Urothelium cell line (cell line): Measurements from ENCODE around the gene ESRP2.
A peak's percentile ranks its signal among the peaks of the same experiment; 100 is the strongest.

Source experiments
- DNase-seq: peaks from one replicate; pipeline ENCODE4 v3.0.0; 2011; ENCODE audit warnings: low spot score, mixed read lengths
- FAIRE-seq: peaks from 2 replicates; lab custom pipeline; 2011; peaks lifted over from hg19 to GRCh38; lab: Jason Lieb, UNC

ESRP2 gene

DNA sequence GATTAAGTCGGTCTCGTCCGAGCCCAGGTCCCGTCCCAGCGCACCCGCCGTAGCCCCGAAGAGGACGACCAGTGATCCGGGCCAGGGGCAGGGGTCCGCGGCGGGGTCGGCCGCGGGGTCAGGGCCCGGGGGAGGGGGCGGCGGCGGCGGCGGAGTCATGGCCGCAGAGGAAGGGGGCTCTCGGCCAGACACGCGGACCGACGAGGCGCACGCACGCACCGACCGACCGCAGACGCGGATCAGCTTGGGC, at the start of gene ESRP2:
ESRP2 (minus strand) TSS at position 241 of the 250 bp plus-strand sequence; CDS start at position 159, 82 bp downstream.
- DNase-seq (no peak), FAIRE-seq (no peak)

DNA sequence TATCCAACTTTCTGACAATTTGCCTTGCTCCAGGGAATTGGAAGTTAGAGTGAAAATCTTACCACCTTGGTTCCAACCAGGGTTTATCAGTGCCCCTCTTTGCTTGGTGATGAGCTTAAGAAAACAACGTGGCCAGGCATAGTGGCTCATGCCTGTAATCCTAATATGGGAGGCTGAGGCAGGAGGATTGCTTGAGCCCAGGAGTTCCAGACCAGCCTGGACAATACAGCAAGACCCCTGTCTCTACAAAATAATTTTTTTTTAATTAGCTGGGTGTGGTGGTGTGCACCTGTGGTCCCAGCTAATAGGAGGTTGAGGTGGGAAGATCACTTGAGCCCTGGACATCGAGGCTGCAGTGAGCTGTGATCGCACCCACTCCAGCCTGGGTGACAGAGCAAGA, 49.8 kb upstream of the ESRP2 start:
- no peak for FAIRE-seq
- DNase-seq = no peak

DNA sequence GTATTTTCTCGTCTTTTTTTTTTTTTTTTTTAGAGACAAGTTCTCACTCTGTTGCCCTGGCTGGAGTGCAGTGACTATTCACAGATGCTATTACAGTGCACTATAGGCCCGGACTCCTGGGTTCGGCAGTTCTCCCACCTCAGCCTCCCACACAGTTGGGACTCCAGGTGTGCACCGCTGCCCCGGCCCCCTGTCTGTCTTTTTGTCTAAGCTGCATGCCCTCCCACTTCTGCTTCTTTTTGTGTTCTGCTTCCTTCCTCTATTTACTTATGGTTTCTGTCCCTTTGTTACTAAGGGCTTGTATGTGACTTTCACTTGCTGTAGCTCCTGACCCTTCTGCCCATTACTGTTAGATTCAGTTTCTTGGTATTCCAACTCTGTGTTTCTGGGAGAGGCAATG, 48.9 kb upstream of the ESRP2 start:
- no peak for DNase-seq
- no peak for FAIRE-seq

DNA sequence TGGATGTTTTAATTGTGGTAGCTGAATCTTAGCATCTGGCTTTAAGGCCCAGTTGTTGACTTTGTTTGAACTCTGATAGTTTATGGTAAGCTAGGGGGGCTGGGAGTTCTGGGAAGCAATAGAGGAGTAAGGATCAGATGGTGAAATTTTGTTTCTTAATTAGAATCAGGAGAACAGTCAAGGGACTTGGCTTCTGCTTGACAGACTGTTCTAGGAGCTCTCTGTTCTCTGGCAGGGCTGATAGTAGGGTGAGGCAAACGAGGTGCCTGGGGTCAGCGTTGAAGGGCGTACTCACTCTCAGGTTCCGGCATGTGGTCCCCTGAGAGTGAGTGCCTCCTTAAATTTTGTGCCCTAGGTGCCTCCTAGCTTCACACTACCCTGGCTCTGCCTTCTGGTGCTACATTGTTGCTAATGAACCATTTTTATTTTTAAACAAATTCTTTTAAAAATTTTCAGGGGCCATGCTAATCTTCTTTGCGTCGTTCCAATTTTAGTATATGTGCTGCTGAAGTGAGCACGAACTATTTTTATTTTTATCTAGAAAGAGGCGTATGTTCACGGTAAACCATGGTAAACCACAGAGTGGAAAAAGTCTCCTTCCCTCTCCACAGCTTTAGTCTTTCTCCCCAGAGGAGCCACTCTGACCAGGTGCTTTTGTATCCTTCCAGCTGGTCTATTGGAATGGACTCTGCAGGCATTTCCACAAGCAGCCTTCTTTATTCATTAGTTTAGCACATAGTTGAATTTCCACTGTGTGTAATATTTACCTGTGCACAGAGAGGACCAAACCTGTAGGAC, 48.1 kb upstream of the ESRP2 start:
- no peak for DNase-seq
- no peak for FAIRE-seq

DNA sequence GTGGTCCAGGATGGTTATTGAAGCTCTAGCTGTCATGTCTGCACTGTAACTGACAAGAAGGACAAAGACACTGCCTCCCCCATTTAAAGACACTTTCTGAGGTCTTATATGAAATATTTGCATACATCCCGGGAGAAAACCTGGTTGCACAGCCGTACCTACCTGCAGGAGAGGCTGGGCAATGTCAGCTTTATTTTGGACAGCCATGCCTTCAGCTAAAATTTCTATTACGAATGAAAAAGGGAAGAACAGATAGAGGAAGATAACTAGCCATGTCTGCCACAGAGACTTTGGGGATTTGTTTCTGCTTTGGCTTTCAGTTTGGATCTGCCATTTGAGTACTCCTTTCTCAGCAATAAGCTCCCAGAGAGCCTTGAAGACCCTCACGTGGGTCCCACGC, 47.4 kb upstream of the ESRP2 start:
- DNase-seq = no peak
- FAIRE-seq = no peak

DNA sequence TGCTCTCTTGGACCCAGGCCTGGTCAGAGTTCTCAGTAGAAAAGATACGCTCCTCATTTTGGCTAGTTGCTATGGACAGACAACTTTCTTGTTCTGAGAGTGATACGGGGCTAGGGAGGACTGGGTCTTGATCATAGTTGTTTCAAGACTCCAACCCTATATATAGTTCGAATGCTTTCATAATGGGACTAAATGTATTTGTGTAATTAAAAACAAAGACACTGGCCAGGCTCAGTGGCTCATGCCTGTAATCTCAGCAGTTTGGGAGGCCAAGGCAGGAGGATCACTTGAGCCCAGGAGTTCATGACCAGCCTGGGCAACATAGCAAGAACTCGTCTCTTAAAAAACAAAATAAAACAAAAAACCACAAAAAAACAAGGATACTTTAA, 46.1 kb upstream of the ESRP2 start:
- DNase-seq (no peak), FAIRE-seq (no peak)

DNA sequence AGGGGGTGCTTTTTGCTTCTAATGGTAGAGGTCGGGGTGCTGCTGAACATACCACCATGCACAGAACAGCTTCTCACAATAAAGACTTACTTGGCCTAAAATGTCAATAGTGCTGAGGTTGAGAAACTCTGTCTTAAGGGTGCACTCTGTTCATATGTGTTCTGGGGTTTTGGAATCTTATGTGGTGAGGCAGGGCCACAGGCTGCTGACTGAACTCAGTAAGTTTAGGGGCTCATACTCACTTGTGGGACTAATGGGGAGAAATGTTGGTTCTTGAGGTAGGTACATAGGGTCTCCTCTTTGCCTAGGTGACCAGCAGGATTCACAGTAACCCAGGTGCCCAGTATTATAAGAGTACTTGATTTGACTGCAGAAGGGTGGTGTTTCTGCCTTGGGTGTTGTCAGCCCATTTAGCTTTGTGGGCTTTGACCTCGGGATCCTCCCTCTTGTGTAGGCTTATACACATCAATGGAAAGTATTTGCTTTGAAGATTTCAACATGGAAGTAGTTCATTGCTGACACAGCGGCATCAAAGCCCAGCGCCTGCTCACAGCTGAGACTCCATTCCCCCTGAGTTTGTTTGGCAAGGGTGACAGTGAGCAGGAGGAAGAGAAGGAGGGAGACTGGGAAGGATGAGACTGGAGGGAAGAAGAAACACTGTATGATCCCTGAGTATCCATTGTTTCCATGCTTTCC, 45.6 kb upstream of the ESRP2 start:
- DNase-seq (no peak), FAIRE-seq (no peak)

DNA sequence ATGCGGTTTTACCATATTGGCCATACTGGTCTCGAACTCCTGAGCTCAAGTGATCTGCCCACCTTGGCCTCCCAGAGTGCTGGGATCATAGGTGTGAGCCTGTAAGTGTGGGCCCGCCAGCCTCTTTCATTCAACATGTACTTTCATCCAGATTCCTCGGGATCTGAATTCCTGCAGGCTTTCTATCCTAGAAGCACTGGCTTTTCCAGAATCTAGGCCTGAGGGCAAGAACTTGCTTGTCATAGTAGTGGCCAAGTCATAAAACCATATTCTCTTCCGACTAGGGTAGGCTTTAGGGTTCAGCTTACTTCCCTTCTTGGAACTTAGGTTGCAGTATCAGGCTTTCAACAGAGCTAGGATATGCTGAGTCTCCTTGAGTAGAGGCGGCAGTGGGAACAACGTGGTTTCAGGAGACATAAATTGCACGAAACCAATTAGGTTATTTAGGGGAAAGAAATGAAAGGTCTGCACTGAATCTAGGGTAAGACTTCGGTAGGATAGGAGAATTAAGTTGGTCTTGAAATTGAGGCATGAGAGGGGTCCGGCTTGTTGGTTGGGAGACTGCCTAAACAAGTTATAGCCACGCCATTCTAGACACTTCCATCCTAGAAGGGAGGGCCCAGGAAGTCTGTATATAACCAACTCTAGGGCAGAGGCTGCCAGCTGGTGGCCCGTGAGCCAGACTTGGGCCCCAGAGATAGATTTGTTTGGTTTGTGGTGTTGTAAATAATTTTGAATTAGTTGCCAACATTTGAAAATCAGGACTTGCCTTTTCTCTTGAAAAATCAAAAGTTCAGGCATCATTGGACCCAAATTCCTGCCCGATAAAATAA, 44.0 kb upstream of the ESRP2 start:
- DNase-seq (no peak), FAIRE-seq (no peak)

DNA sequence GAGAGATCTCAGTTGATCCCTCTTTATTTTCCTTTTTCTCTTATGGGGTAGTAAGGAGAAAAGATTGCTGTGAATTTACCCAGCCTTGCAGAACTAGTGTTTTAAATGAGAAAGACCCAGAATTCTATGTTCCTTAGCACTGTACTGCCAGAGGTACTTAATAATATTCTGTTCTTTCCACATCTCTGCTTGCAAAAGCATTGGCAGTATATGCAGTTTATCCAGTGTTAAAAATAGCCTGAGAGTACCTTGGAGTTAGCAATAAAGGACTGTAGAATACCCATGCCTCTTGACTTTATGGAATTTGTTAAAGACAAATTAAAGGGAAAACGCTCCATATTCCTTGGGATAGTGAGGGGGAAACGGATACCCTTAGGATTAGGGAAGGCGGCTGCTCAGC, 40.3 kb upstream of the ESRP2 start:
- FAIRE-seq (no peak), DNase-seq (no peak)

DNA sequence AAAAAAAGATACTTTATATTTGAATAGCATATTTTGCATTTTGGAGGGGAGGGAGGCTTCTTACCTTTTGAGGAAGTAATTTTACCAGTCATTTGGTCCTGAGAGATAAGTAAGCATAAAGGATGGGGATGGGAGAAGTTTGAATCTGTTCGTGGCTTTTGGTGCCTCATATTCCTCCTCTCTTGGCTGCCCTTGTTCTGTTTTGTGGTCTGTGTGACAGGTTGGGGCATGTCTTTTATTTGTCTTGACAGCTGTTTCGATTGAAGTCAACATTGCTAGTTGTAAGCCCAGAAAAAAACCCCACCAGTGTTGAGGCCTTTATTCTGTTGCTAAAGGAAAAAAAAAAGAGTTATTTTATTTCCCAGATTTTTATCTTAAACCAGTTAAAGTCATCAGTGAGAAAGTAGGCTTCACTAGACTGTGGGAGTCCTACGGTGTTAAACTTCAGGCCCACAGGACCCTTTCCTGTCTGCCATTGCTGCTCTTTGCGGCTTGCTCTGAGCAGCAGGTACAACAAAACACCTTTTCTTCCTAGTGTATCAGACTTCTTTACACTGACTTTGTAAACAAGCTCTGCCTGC, 39.8 kb upstream of the ESRP2 start:
- FAIRE-seq (no peak), DNase-seq (no peak)

DNA sequence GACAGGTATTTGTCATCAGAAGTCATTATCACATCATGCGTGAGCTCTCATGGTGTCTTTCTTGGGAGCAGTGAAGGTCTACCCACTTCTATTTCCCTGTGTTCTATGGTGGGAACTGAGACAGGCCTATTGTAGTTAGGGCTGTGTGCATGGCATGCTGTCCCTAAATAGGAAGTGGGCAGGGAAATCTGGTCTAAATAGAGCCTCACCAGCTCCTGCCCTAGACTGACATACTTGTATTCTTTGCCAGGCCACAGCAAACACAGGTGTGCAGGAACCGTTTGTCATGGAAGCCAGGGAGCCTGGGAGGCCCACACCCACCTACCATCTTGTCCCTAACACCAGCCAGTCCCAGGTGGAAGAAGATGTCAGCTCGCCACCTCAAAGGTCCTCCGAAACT, 38.5 kb upstream of the ESRP2 start:
- no peak for FAIRE-seq

DNA sequence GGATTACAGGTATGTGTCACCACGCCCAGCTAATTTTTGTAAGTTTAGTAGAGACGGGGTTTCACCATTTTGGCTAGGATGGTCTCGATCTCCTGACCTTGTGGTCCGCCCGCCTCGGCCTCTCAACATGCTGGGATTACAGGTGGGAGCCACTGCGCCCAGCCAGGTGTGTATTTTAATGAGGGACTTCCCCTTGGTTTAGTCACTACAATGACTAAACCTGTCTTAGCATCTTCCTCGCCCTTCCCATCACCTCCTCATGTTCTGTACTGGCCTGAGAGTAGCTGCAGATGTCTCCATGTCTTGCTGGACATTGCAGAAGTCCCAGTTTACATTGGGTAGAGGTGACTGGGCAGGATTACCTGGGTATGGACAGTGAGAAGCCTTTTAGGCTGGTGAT, 38.0 kb upstream of the ESRP2 start:
- no peak for FAIRE-seq
- DNase-seq = no peak

More for the DNA sequence above, 38.5 kb upstream of the ESRP2 start:
- no peak for DNase-seq

DNA sequence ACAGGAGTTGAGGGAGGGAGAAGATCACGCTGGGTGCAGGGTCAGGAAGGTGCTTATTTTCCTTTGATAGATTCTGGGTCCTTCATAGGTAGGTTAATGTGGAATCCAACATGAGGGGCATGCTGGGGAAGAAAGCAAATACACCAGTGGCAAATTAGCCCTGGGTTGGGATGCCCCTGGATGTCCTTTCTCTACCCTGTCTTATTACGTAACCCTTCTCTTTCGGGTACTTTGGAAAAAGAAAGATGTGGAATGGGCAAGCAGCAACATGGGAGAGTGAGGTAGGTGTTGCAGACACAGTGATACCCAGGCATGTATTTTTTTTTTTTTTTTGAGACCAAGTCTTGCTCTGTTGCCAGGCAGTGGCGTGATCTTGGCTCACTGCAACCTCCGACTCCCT, 37.5 kb upstream of the ESRP2 start:
- no peak for DNase-seq
- FAIRE-seq = no peak

DNA sequence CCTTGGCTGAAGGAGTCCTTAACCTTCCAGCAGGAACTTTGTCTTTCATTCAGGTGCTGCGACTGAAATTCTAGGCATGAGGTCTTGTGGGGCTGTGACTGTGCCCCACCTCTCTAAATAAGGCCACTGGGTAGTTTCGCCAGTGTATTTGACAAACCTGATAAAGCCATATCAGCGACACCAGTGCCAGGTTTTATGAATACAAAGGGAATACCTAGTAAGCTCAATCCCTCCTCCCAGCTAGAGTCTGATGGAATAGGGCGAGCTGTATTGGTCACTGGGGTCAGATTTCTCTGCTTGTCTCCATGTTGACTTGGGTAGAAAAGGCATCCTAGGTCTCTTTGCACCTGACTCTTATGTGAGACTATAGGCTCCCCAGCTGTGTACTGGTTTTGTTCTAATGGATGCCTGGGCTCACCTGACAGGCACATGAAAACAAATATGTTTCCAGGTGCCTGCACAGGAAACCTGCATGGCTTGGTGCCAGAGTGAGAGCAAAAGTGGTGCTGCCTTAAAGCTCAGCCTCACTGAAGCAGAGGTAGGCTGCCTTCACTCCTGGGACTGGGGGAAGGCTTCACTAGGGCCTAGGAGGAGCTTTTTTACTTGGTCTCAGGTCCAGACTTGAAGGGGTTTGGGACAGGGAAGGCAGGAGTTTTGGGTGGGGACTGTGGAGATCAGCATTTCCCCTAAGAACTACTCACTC, 36.7 kb upstream of the ESRP2 start:
- FAIRE-seq (no peak), DNase-seq (no peak)

DNA sequence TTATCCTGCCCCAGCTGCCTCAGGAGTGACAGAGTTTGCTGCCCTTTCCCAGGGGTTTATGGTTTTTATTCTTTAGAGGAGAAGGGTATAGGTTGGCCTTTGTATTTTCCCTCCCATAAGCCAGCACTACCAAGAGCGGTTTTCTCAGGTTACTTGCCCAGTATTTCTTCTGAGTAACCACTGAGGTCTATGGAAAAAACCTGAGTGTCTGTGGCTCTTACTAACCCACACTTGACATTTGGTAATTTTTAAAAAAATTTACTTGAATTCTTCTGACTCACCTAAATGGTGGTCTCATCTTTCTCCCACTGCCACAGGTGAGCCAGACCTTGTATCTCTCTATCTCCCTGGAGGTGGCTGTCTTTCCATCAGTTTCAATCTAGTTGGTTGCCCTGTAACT, 34.4 kb upstream of the ESRP2 start:
- FAIRE-seq (no peak), DNase-seq (no peak)

DNA sequence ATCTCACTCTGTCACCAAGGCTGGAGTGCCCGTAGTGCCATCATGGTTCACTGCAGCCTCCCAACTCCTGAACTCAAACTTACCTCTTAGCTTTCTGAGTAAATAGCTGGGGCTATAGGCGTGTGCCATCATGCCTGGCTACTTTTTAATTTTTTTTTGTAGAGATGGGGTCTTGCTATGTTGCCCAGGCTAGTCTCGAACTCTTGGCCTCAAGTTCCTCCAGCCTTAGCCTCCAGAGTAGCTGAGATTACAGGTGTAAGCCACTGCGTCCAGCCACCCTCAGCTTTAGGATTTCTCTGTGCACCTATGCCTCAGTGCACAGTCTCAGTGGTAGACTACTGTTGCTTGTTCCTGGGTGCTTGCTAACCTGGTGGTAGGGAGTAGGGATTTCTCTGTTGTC, 33.9 kb upstream of the ESRP2 start:
- FAIRE-seq = no peak
- no peak for DNase-seq

DNA sequence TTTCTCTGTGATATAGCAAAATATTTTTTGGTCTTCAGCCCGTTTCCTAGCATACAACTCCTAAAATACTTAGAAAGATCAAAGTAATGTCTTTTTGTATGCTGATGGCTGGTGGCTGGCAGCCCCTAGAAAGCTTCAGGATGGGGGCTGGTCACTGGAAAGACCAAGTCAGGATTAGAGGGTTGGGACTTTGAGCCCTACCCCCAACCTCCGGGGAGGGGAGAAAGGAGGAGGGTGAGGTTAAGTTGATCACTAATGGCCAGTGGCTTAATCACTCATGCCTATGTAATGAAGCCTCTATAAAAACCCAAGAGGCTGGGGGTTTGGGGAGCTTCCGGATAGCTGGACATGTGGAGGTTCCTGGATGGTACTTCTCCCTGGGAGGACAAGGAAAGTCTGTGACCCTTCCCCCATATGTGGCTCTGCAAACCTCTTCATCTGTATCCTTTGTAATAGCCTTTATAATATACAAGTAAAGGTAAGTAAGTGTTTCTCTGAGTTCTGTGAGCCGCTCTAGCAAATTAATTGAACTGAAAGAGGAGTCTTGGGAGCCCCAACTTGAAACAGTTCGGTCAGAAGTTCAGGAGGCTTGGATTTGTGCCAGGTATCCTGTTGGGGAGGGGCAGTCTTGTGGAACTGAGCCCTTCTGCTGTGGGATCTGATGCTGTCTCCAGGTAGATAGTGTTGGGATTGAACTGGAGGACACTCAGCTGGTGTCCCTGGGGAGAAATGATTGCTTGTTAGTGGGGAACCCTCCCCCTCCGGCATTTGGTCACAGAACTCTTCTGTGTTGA, 31.9 kb upstream of the ESRP2 start:
- FAIRE-seq = no peak
- DNase-seq = no peak

DNA sequence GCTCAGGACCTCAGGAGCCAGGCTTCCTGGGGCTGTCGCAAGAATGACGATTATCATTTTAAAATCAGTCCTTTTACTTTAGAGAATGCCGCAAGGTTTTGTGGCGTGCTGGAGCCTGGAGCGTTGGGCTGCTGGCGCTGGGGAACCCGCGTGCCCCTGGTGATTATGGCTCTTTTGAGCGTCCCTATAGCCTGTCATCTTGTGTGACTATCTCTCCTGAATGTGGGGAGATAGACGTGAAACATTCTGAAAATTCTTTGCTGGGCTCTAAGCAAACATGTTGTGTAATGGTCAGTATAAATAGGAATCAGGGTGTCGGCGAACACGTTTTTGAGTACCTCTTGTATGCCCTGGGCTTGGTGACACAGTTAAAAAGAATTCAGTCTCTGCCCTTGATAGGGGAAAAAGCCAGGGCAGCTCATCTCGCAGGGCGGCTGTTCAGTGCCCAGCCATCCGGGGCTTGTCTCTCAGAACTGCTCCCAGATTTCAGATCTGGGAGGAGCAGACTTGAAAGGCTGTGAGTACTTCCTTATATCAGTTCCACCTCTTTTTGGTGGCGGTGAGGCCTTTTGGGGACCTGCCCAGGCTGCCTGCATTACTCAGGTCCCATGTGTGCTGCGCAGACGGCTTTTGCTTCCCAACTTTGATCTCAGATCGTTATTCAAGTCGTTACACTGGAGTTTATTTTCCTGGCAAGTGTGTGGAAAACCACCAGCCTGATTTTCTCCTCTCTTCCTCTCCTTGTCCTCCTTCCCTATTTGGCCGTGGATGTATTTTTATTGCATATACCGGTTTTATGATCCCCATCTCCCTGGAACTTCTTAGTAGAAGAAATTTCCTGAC, 29.4 kb upstream of the ESRP2 start:
- FAIRE-seq (no peak), DNase-seq (peak; percentile 68)
